Measurements from ENCODE around the gene TTC22.

DNA sequence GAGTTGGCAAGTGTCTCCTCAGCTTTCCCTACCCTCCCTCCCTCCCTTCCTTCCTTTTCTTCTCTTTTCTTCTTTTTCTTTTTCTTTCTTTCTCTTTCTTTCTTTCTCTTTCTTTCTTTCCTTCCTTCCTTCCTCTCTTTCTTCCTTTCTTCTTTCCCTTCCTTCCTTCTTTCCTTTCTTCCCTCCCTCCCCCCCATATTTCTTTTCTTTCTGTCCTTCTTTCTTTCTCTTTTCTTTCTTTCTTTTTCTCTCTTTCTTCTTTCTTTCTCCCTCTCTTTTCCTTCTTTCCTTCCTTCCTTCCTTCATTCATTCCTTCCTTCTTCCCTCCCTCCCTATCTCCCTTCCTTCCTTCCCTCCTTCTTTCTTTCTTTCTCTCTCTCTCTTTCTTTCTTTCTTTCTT, 18.6 kb upstream of the TTC22 start:
- TF ChIP-seq, protein P1, sequence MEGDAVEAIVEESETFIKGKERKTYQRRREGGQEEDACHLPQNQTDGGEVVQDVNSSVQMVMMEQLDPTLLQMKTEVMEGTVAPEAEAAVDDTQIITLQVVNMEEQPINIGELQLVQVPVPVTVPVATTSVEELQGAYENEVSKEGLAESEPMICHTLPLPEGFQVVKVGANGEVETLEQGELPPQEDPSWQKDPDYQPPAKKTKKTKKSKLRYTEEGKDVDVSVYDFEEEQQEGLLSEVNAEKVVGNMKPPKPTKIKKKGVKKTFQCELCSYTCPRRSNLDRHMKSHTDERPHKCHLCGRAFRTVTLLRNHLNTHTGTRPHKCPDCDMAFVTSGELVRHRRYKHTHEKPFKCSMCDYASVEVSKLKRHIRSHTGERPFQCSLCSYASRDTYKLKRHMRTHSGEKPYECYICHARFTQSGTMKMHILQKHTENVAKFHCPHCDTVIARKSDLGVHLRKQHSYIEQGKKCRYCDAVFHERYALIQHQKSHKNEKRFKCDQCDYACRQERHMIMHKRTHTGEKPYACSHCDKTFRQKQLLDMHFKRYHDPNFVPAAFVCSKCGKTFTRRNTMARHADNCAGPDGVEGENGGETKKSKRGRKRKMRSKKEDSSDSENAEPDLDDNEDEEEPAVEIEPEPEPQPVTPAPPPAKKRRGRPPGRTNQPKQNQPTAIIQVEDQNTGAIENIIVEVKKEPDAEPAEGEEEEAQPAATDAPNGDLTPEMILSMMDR (IDR thresholded peaks at IDR 0.05; ENCODE audit: borderline replicate concordance, extremely low read depth, low read length, poor library complexity, severe bottlenecking) = no peak
- no peak for TF ChIP-seq EZH2 (IDR thresholded peaks at IDR 0.05; ENCODE audit: borderline replicate concordance, low read depth, low read length, severe bottlenecking)
